Astrocyte of the spinal cord (primary cell): ENCODE measurements around the gene REM2.

Experiments
- DNase-seq: peaks from one replicate; pipeline ENCODE4 v3.0.0; 2011; ENCODE audit warnings: low read depth, low spot score
- H3K4me3 ChIP-seq: 2 replicates; pipeline ENCODE4 v1.5.1; 2011; ENCODE audit warnings: low read depth, mild to moderate bottlenecking, low read length, moderate library complexity
- in situ Hi-C: cut with HindIII; loops from 2 replicates; pipeline ENCODE4 v1.10.0; 2017; ENCODE audit warnings: low sequenced_read_pairs
- TF ChIP-seq, protein P1 (sequence below): IDR thresholded peaks from 2 replicates; pipeline ENCODE4 v1.5.1; 2012; ENCODE audit warnings: low read depth, mild to moderate bottlenecking, low read length, inconsistent platforms

Gene REM2

GRCh38 chr14:22898302-22899090, 15.5 kb downstream of the REM2 start:
- in situ Hi-C loops, result no loop called here
- TF ChIP-seq, protein P1, sequence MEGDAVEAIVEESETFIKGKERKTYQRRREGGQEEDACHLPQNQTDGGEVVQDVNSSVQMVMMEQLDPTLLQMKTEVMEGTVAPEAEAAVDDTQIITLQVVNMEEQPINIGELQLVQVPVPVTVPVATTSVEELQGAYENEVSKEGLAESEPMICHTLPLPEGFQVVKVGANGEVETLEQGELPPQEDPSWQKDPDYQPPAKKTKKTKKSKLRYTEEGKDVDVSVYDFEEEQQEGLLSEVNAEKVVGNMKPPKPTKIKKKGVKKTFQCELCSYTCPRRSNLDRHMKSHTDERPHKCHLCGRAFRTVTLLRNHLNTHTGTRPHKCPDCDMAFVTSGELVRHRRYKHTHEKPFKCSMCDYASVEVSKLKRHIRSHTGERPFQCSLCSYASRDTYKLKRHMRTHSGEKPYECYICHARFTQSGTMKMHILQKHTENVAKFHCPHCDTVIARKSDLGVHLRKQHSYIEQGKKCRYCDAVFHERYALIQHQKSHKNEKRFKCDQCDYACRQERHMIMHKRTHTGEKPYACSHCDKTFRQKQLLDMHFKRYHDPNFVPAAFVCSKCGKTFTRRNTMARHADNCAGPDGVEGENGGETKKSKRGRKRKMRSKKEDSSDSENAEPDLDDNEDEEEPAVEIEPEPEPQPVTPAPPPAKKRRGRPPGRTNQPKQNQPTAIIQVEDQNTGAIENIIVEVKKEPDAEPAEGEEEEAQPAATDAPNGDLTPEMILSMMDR, result no peak
- no peak overlapping the region for H3K4me3 ChIP-seq
- DNase-seq, result peak; percentile 74

DNA sequence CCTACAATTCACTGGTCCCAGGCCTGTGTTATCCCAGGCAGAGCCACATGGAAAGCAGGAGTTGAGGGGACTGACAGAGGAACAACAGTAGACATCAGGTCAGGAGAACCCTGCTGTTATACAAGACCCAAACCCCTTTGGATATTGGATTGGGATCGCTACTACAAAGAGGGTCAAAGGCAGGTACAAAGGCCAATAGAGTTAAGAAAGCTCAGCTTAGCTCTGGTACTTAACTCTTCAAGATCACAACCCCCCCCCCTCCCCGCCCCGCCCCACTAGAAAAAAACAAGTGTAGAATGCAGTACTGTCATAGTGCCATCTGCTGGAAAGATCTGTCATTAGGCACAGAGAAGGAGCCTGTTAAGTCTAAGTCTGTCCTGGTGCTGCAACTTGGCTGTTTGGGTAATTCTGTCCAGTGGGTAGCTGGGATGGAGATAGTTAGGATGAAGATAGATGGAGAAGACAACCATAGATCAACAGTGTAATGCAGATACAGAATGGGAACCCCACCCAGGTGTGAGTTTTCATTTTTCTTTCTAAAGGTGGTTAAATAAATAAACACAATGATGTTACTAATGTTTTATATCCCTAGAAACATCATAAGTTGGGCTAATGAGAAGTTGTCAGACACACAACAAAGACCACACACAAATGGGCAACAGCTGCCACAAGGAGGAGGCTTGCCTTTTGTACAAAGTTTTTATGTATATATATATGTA, 17.2 kb downstream of the REM2 start:
- H3K4me3 ChIP-seq, result no peak overlapping the region
- in situ Hi-C loops, result no loop called here
- TF ChIP-seq, protein P1, result peak; percentile 75
- peak; percentile 87 for DNase-seq

- H3K4me3 ChIP-seq, result no peak overlapping the region
- in situ Hi-C loops, result no loop called here
- DNase-seq, result no peak
- TF ChIP-seq, protein P1, result no peak
These were observed 18.8 kb downstream of the REM2 start for GRCh38 chr14:22901799-22902198.

- TF ChIP-seq, protein P1, result no peak
- H3K4me3 ChIP-seq, result no peak overlapping the region
- in situ Hi-C loops, result no loop called here
- DNase-seq, result no peak
These were observed 20.7 kb downstream of the REM2 start for GRCh38 chr14:22903742-22904087.

DNA sequence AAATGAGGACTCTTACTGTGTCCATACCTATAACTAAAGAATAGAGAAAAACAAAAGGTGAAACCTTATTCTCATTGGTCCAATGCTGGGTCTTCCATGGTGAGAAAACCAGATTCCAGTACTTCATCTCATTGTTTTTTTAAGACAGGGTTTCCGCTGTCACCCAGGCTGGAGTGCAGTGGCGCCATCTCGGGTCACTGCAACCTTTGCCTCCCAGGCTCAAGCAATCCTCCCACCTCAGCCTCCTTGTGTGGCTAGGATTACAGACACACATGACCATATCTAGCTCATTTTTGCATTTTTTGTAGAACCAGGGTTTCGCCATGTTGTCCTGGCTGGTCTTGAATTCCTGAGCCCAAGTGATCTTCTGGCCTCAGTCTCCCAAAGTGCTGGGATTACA, 22.6 kb downstream of the REM2 start:
- no peak overlapping the region for H3K4me3 ChIP-seq
- no peak for DNase-seq
- TF ChIP-seq, protein P1, result no peak
- in situ Hi-C loops, result no loop called here

- in situ Hi-C loops, result no loop called here
- no peak overlapping the region for H3K4me3 ChIP-seq
- no peak for DNase-seq
- TF ChIP-seq, protein P1, result no peak
These were observed 23.1 kb downstream of the REM2 start for GRCh38 chr14:22906073-22906472.
